NOMO-1 treated with dmso at 0.1 percent for 144 hours (cell line): ENCODE data around the gene TMOD3.

Experiments used
- DNase-seq: peaks from one replicate; lab custom pipeline; 2025; ENCODE audit not compliant: unreplicated experiment; lab: John Stamatoyannopoulos, UW

Gene TMOD3

GRCh38 chr15:51825698-51826097 lies 3.8 kb upstream of the TMOD3 start:
- DNase-seq: no peak

DNA sequence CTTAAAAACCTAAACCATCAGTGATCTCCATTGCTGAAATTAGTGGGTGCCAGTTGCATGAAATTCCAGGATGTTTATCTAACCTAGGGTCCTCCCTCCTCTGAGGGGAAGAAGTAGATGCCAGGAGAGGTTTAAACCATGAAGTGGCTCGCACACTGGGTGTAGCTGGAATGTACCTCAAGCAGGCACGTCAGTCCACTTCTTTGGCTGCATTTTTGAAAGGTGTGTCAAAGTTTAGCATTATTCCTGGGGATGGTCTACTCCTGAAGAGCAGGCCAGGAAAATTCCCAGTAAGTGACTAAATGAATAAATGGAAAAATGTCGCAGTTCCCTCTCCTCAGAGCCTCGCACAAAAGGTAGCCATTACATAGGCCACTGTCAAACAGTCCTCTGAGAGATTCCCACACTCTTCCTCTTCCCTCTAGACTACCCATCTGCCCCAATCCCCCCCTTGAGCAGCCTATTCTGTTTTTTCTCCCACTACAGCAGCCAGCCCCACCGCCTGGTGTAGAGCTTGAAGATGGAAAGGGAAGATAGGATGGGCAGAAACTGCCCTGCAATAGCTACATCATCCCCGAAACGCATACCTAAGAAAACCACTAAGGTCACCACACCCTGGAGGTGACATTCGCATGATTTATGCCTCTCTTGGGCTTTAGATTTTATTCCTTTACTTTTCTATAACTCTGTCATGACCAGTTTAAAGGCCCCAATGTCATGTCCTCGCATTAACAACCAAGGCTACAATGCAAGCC lies 655 bp upstream of the TMOD3 start:
- DNase-seq: no peak

GRCh38 chr15:51830276-51830806 lies 888 bp downstream of the TMOD3 start:
- no peak for DNase-seq

GRCh38 chr15:51833772-51834171 lies 4.3 kb downstream of the TMOD3 start:
- no peak for DNase-seq

DNA sequence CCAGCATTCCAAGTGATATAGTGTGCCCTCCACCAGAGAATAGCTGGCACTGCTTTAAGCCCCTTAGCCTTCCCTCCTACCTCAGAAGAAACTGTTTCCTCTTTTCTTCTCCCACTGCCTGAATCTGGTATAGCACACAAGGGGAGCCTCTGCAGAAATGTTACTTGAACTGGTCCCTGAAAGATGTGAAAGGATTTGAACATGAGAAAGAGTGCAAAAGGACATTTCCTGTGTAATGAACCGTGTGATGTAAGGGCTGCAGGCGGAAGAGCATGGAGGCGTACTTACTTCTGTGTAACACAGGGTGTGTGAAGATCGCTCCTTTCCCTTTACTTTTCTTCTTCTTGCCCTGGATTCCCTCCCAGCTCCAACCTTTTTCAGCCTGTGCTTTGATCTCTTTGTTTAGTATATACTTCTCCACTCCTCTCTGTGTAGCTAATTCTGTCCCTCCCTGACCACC lies 8.4 kb downstream of the TMOD3 start:
- no peak for DNase-seq

GRCh38 chr15:51838270-51838669 lies 8.8 kb downstream of the TMOD3 start:
- DNase-seq: no peak

- no peak for DNase-seq
Observed at GRCh38 chr15:51840692-51841091, 11.2 kb downstream of the TMOD3 start.

GRCh38 chr15:51841406-51842040 lies 12.1 kb downstream of the TMOD3 start:
- no peak for DNase-seq

GRCh38 chr15:51842265-51842664 lies 12.8 kb downstream of the TMOD3 start:
- no peak for DNase-seq

GRCh38 chr15:51842852-51843737 lies 13.6 kb downstream of the TMOD3 start:
- DNase-seq: no peak

GRCh38 chr15:51844747-51845426 lies 15.4 kb downstream of the TMOD3 start:
- no peak for DNase-seq

- no peak for DNase-seq
Observed at GRCh38 chr15:51846066-51846462, 16.6 kb downstream of the TMOD3 start.

- peak; percentile 32 for DNase-seq
Observed at GRCh38 chr15:51846463-51847230, 17.2 kb downstream of the TMOD3 start.

DNA sequence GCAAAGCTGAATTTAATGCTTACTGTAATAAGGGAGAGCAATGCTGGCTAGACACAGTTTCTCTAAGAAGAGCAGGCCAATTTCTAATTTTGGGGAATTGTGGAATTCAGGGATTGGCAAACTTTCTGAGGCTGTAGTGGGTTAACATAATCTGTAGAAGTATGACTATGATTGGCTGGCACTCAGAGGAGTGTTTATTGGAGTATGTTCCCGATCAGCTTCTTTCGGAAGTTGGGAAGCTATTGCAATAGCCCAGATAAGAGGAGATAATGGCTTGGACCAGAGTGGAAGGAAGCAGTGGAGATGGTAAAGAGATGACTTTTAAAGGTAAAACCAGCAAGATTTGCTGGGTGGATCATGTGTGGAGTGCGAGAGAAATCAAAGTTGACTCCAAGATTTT lies 19.4 kb downstream of the TMOD3 start:
- no peak for DNase-seq

DNA sequence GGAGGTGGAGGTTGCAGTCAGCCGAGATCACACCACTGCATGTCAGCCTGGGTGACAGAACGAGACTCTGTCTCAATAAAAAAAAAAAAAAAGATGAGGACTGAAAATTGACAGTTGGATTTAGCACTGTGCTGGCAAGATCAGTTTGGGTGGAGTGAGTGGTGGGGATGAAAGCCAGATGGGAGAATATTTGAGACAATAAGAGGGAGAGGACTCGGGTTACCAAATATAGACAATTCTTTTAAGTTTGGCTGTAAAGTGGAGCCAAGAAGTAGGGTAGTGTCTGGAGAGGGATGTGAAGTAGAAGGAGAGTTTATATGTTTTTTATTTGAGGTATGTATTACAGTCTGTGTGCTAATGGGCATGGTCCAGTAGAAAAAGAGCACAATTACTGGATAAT lies 20.4 kb downstream of the TMOD3 start:
- no peak for DNase-seq

DNA sequence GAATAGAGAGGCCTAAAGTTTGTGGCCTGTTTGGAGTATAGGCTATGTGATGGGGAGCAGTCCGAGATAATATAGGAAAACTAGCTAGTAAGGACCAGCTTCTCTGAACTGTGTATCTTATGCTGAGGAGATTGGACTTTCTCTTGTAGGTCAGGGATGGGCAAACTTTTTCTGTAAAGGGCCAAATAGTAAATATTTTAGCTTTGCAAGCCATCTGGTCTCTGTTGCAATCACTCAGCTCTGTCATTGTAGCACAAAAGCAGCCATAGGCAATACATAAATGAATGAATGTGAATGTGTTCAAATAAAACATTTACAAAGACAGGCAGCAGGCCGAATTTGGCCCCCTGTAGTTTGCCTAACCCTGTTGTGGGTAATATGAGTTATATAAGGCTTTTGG lies 24.5 kb downstream of the TMOD3 start:
- DNase-seq: no peak

- DNase-seq: no peak
Observed at GRCh38 chr15:51855612-51856011, 26.2 kb downstream of the TMOD3 start.

GRCh38 chr15:51856714-51857380 lies 27.4 kb downstream of the TMOD3 start:
- no peak for DNase-seq

- DNase-seq: no peak
Observed at GRCh38 chr15:51861557-51862359, 32.3 kb downstream of the TMOD3 start.
